ENCODE results near the gene CST3.
"Not testable (repeated sequence)": the region's sequence is repeated elsewhere in the genome, so short reads cannot be mapped to it uniquely, and the experiment has no call there.

CST3 gene

DNA sequence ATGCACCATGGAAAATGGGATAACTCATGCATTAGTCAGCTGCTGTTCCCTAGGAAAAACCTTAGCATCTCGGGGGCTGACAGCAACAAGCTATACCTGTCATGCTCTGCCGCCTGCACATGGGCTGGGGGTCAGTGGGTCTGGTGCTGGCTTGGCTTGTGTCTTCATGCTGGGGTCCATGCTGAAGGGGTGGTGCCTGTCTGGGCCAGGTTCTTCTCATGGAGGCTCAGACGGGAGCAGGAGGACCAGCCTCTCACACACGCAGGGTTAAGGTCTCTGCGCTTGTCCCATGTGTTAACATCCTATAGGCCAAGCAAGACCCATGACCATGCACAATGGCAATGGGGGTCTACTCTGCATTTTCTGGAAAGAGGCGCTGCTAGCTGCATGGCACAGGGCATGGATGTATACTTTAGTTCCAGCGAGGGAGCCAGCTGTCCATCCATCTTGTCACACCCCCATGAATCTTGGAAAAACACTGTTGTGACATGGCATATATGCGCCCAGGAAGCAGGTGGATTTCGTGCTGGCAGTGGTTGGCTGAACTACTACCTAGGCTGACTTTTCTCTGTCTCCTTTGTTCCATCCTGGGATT lies 24.6 kb upstream of the CST3 start:
- no peak overlapping the region for H3K4me3 ChIP-seq (ENCODE audit: low read depth, low read length)

- no peak overlapping the region for H3K4me3 ChIP-seq (ENCODE audit: low read depth, low read length)
Measured at GRCh38 chr20:23661002-23661429, 23.3 kb upstream of the CST3 start.

DNA sequence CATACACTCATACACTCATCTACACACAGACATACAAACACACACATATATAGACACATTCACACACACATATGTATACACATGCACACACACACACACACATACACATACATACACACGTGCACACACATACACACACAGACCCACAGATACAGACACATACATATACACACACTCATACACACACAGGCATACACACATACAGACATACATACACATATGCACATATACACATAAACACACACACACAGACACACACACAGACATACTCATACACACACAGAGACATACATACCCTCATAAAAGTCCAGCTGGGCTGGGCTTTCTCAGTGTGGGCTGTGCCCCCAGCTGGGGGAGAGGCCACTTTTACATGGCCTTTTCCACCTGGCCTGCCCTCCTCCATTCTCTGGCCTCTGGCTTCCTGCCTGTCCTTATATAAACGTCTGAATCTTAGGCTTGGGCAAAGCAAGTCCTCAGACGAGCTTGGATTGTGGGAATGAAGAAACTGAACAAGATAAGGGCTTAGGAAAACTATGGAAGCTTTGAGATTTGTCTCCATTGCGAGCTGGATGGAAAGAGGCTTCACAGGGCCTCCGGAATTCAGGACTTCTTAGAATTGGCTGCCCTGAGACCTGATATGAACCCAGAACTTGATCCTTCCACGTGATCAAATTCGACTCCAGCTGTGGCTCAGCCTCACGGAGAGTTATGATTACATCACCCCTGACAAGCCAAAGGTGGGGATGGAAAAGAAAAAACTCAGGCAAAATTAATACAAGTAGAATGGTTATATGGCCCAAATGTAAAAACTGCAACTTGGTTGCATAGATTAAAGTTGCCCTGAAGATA lies 22.5 kb upstream of the CST3 start:
- H3K4me3 ChIP-seq (ENCODE audit: low read depth, low read length), result no peak overlapping the region

GRCh38 chr20:23659610-23659988 lies 21.8 kb upstream of the CST3 start:
- H3K4me3 ChIP-seq (ENCODE audit: low read depth, low read length), result not testable (repeated sequence)

DNA sequence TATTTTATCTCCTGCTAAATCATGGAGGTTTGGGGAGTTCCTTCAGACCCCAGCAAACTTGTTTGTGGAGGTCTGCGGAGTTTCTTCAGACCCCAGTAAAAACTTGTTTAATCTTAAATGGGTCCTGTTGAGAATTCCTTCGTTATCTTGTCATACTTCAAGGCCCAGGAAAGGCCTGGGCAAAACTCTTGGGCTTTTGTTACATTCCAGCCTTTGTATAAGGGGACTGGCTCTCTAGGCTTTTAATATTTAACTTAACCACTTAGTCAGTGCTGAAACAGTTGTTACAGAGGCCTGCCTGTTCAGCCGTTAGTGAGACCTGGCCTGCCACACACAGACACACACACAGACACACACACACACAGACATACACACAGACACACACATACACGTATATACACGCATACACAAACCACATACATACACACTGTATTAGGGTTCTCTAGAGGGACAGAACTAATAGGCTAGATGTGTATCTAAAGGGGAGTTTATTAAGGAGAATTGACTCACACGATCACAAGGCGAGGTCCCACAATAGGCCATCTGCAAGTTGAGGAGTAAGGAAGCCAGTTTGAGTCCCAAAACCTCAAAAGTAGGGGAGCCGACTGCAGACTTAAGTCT lies 21.3 kb upstream of the CST3 start:
- H3K4me3 ChIP-seq (ENCODE audit: low read depth, low read length), result no peak overlapping the region

GRCh38 chr20:23658336-23658735 lies 20.6 kb upstream of the CST3 start:
- H3K4me3 ChIP-seq (ENCODE audit: low read depth, low read length), result no peak overlapping the region

DNA sequence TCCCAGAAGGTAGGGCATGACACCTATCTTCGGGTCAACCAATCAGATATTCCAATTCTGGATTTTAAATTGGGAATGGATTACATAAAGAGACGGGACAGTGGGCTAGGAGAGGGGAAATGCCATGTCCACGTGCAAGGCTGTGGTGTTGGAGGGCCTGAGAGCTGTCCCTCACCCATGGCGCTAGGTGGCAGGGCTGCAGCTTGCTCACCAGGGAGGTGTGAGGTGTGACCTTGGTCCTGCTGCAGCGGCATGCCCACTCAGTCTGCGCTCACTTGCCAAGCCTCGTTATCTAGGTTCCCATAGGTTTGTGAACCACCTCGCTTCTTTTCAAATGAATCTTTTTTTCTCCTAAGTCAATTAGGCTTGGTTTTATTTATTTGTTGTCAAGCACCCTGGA lies 19.4 kb upstream of the CST3 start:
- H3K4me3 ChIP-seq (ENCODE audit: low read depth, low read length), result no peak overlapping the region

DNA sequence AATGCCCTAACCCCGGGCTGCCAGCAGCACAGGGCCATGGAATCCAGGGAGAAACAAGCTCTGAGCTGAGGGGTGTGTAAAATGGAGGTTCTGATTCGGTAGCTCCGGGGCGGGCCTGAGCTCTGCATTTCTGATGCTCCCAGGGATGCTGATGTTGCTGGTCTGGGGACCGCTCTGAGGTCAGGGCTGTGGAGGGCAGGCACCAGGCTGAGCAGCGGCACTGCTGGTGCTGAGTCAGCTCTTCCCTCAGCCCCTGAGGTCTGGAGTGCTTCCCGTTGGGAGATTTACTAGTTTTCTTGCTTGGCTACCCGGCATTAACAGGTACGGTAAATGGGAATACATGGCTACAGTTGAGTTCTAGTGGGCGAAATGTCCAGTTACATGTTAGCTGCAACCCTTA lies 18.6 kb upstream of the CST3 start:
- no peak overlapping the region for H3K4me3 ChIP-seq (ENCODE audit: low read depth, low read length)

GRCh38 chr20:23655491-23656211 lies 17.9 kb upstream of the CST3 start:
- H3K4me3 ChIP-seq (ENCODE audit: low read depth, low read length), result no peak overlapping the region

GRCh38 chr20:23654717-23655116 lies 17.0 kb upstream of the CST3 start:
- no peak overlapping the region for H3K4me3 ChIP-seq (ENCODE audit: low read depth, low read length)

- no peak overlapping the region for H3K4me3 ChIP-seq (ENCODE audit: low read depth, low read length)
Measured at GRCh38 chr20:23654000-23654399, 16.2 kb upstream of the CST3 start.

- H3K4me3 ChIP-seq (ENCODE audit: low read depth, low read length), result no peak overlapping the region
Measured at GRCh38 chr20:23653400-23653938, 15.7 kb upstream of the CST3 start.

DNA sequence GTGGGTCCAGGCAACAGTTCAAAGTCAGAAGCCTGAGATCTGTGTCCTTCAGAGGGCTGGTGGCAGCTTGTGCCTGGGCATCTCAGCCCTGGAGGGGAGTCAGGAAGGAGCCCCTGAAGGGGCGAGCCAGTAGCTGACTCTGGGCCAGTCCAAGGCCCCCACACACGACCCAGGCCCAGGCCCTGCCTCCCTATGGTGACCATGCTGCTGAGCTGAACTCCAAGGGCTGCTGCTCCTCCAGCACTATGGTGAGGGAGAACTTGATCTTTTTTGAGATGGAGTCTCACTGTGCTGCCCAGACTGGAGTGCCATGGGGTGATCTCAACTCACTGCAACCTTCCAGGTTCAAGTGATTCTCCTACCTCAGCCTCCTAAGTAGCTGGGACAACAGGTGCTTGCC lies 15.2 kb upstream of the CST3 start:
- no peak overlapping the region for H3K4me3 ChIP-seq (ENCODE audit: low read depth, low read length)

- H3K4me3 ChIP-seq (ENCODE audit: low read depth, low read length), result no peak overlapping the region
Measured at GRCh38 chr20:23652371-23652770, 14.6 kb upstream of the CST3 start.

DNA sequence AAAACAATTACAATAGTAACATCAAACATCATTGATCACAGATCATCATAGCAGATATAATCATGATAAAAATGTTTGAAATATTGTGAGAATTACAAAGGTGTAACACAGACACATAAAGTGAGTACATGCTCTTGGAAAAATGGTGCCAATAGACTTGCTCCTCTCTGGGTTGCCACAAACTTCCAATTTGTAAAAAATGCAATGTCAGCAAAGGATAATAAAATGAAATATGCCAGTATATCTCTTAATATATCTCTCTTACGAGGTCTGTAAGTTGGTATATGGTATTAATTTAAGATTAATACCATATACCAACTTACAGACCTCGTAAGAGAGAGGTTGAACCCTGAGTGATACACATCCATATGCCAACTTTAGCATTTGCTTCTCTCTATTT lies 13.4 kb upstream of the CST3 start:
- no peak overlapping the region for H3K4me3 ChIP-seq (ENCODE audit: low read depth, low read length)

GRCh38 chr20:23649830-23650417 lies 12.2 kb upstream of the CST3 start:
- H3K4me3 ChIP-seq (ENCODE audit: low read depth, low read length), result no peak overlapping the region

DNA sequence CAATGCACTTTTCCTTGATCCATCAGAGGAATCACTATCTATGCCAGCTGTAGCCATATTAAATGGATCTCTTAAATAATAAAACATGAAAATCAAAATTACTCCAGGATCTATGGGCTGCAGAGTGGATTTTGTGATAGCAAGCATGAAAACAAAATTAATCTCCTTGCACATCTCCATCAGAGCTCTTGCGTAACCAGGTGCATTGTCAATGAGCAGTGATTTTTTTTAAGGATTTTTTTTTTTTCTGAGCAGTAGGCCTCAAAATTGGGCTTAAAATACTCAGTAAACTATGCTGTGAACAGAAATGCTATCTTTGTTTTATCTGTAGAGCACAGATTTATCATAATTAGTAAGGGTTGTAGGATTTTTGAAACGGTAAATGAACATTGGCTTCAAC lies 11.5 kb upstream of the CST3 start:
- H3K4me3 ChIP-seq (ENCODE audit: low read depth, low read length), result no peak overlapping the region

DNA sequence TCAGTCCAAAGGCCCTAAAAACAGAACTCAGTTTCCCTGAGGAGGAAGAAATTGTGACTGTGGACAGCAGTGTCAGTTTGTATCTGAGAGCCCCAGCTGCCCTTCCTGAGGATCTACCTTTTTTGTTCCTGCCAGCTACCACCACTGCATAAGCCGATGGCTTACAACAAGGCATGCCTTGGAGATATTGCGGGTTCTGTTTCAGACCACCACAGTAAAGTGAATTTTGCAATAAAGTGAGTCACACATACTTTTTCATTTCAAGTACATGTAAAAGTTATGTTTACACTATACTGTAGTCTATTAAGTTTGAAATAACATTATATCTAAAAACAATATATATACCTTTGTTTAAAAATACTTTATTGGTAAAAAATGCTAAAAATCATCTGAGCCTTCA lies 9.6 kb upstream of the CST3 start:
- H3K4me3 ChIP-seq (ENCODE audit: low read depth, low read length), result no peak overlapping the region

DNA sequence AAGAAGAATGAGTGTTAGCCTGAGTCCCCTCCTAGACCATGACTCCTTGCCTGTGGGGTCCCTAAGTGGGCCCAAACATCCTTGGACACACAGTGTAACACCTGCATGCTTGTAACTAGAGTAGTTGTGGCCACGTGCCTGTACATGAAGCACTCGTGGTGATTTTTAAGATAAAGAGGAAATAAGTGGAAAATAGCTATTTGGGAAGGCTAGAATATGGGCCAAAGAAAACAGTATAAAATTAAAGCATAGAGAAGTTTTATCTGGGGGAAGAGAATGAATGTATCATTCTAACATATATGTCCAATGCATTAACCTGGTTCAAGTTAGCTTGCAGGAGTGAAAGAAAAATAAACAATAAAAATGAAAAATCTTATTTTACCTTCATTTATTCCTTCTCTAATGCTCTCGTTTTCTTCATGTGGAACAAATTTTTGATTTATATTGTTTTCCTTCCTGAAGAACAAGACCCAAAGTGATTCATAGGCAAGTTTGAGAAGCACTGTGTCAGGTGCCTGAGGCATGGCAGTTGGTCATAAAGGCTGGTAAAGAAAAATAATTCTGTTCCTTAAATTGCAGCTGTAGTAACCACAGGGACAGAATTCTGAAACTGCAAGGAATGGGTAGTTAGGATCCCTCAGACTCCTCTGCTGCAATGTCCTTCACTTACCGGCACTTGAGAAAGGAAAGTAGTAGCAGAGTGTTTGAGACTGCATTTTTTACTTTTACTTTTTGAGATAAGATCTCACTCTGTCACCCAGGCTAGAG lies 8.5 kb upstream of the CST3 start:
- H3K4me3 ChIP-seq (ENCODE audit: low read depth, low read length), result no peak overlapping the region

GRCh38 chr20:23645575-23645974 lies 7.8 kb upstream of the CST3 start:
- H3K4me3 ChIP-seq (ENCODE audit: low read depth, low read length), result no peak overlapping the region
